Spleen (tissue), 11 donors: ENCODE results near the gene SKI. TPM values are rescaled to one million over a fixed set of nuclear protein-coding genes. Genes with fewer than 3 reads are reported as not detected.

Source experiments
- DNase-seq: peaks from one replicate; pipeline ENCODE4 v3.0.0-alpha.2; 2020
- H3K27ac ChIP-seq, 8 donors: fragments of 200-600 bp; sonication (generic) in 7 of 8; 1 replicate in 4 of 8; 2 replicates in 4 of 8; pipeline versions ENCODE4 v1.5.0 to v1.8.0; 2016 to 2021; ENCODE audit warnings: inconsistent platforms in 4 of 8, mild to moderate bottlenecking in 4 of 8, moderate library complexity in 1 of 8
- H3K27me3 ChIP-seq, 7 donors: fragments of 200-600 bp; sonication (generic) in 6 of 7; replicated peaks in 1 of 7; 1 replicate in 4 of 7; 2 replicates in 3 of 7; pipeline versions ENCODE4 v1.5.0 to v1.8.0; 2016 to 2021; ENCODE audit warnings: inconsistent platforms in 3 of 7, mild to moderate bottlenecking in 1 of 7
- H3K36me3 ChIP-seq, 6 donors: fragments of 200-600 bp; sonication (generic) in 5 of 6; 1 replicate in 4 of 6; 2 replicates in 2 of 6; pipeline versions ENCODE4 v1.5.0 to v1.8.0; 2016 to 2021; ENCODE audit warnings: inconsistent platforms in 2 of 6
- H3K4me1 ChIP-seq, 6 donors: fragments of 200-600 bp; sonication (generic) in 5 of 6; 1 replicate in 3 of 6; 2 replicates in 3 of 6; pipeline versions ENCODE4 v1.5.0 to v1.8.0; 2016 to 2021; ENCODE audit warnings: inconsistent platforms in 3 of 6
- H3K4me3 ChIP-seq, 8 donors: fragments of 200-600 bp; sonication (generic) in 7 of 8; 1 replicate in 4 of 8; 2 replicates in 4 of 8; pipeline versions ENCODE4 v1.5.0 to v1.8.0; 2016 to 2021; ENCODE audit warnings: inconsistent platforms in 4 of 8, mild to moderate bottlenecking in 4 of 8, moderate library complexity in 2 of 8
- H3K9me3 ChIP-seq, 8 donors: fragments of 200-600 bp; sonication (generic) in 7 of 8; 1 replicate in 4 of 8; 2 replicates in 4 of 8; pipeline versions ENCODE4 v1.5.0 to v1.8.0; 2016 to 2021; ENCODE audit warnings: inconsistent platforms in 4 of 8
- CTCF ChIP-seq, 11 experiments: fragments of 200-600 bp in 7 of 11; fragments of 450-650 bp in 4 of 11; sonication (generic) in 4 of 11; IDR thresholded peaks in 8 of 11; conservative IDR thresholded peaks in 3 of 11; 1 replicate in 7 of 11; 2 replicates in 4 of 11; pipeline versions ENCODE4 v1.4.0 to v1.8.0; 2016 to 2021; ENCODE audit warnings: antibody characterized with exemption in 11 of 11, inconsistent platforms in 4 of 11, mild to moderate bottlenecking in 1 of 11
- POLR2A ChIP-seq, 3 donors: fragments of 450-650 bp; IDR thresholded peaks; one replicate each; pipeline ENCODE4 v1.5.1; 2017; ENCODE audit warnings: antibody characterized with exemption in 3 of 3, mild to moderate bottlenecking in 1 of 3
- POLR2AphosphoS5 ChIP-seq, 3 donors: sonication (generic); formaldehyde crosslinking; IDR thresholded peaks; one replicate each; pipeline ENCODE4 v1.5.1; 2017; ENCODE audit warnings: antibody characterized with exemption in 3 of 3
- WGBS, 5 donors: extraction: QIAGEN DNeasy Blood & Tissue Kit in 3 of 5; methylation state at CpG; one replicate each; pipeline versions ENCODE4 v1.1.5 to v1.1.7; 2013 to 2018; 5-methylcytosine and 5-hydroxymethylcytosine counted together
- intact Hi-C: fragments of 100-400 bp; cut with DNase I; formaldehyde crosslinking; loops from one replicate; pipeline ENCODE4 v1.15.0; 2023; ENCODE audit warnings: low total_unique reads
- polyA plus RNA-seq, 3 donors: library from polyadenylated mRNA; stranded (reverse); fragments of 200-250 nt; gene quantifications; one replicate each; pipeline ENCODE4 v1.2.1, GENCODE V29; 2013
- total RNA-seq, 7 donors: library from RNA; depleted of rRNA in 3 of 7; stranded (reverse); fragments of >200 nt in 3 of 7; fragmentation: NEBNext Ultra II Directional in 4 of 7; extraction: Animal tissue kit (Norgen Biotek cat#: 25700) in 4 of 7; gene quantifications; one replicate each; pipeline versions ENCODE4 v1.1.0 to v1.2.1, GENCODE V29; 2016 to 2021
- donor health status: healthy with polysubstance abuse.
- donor health status: DM: no; HTN: no; CAD: no; lungs with moderate emphysema.
- donor health status: DM: no; HTN: no; CAD: no.
- donor health status: Bipolar disorder and iron deficiency.
- donor health status: healthy.
- donor health status: DM: no; HTN: no; CAD: no.
- donor health status: DM: yes; HTN: yes; CAD: no.

Gene SKI
- total and polyA plus RNA-seq, 10 donors, result 4.4 to 100.0 (median 54.3) TPM

DNA sequence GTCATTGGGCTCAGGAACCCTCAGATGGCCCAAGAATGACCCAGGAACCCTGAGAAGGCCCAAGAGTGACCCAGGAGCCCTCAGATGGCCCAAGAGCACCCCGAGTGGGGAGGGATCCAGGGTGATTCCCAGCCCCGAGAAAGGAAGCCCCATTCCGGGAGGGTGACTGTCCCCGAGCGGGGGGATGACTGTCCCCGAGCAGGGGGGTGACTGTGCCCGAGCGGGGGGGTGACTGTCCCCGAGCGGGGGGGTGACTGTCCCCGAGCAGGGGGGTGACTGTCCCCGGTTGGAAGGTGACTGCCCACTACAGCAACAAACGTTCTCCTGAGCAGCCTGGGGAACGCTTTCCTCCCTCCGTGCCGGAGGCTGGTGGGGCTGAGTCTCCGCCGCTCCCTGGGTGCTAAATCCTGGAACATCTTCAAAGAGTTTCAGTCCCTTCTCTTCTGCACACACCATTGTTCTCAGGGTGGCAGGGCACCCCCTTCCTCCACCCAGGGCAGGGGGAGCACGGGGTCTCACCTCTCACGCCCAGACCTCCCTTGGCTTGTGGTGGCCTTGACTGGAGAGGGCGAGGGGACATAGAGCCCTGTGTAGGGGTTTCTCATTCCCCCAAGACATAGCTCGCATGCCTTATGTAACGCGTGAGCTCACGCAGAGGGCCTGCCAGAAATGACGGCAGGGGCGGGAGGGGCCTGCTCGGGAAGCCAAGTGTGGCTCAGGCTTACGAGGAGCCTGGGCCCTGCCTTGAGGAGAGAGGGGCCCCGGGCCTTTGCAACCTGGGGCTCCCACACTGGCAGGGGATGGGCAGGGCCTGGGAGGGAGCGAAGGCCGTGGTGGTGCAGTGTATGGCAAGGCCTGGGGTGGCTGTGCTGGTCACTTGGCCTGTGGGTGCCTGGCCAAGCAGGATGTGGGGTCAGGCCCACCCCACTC is 14.3 kb upstream of the SKI start:
- no peaks in the 10 kb centered on the region for H3K9me3 ChIP-seq
- intact Hi-C loops, result no loop called here
- H3K27ac ChIP-seq, result peak overlapping the region; percentile 71 to 96 (median 90)
- H3K36me3 ChIP-seq, result no peaks in the 10 kb centered on the region
- TF ChIP-seq CTCF (IDR thresholded peaks at IDR 0.05 in 8 of 11, conservative IDR thresholded peaks at IDR 0.05 in 3 of 11), result no peak
- TF ChIP-seq POLR2AphosphoS5 (IDR thresholded peaks at IDR 0.05), result peak in 1 of 3 donors; percentile 8
- no peak for TF ChIP-seq POLR2A (IDR thresholded peaks at IDR 0.05)
- H3K4me1 ChIP-seq, result peaks cover 21 to 75% (median 53%) of the 10 kb centered on the region in 6 donors
- H3K27me3 ChIP-seq, result peaks cover 0 to 19% (median 0%) of the 10 kb centered on the region in 7 donors
- DNase-seq, result peak; percentile 78
- whole genome bisulfite sequencing, 5 donors, result 37 to 68% (median 66%) methylated on average over 18 to 32 of the region's 32 CpGs
- peak overlapping the region in 1 of 8 donors; percentile 61 for H3K4me3 ChIP-seq

DNA sequence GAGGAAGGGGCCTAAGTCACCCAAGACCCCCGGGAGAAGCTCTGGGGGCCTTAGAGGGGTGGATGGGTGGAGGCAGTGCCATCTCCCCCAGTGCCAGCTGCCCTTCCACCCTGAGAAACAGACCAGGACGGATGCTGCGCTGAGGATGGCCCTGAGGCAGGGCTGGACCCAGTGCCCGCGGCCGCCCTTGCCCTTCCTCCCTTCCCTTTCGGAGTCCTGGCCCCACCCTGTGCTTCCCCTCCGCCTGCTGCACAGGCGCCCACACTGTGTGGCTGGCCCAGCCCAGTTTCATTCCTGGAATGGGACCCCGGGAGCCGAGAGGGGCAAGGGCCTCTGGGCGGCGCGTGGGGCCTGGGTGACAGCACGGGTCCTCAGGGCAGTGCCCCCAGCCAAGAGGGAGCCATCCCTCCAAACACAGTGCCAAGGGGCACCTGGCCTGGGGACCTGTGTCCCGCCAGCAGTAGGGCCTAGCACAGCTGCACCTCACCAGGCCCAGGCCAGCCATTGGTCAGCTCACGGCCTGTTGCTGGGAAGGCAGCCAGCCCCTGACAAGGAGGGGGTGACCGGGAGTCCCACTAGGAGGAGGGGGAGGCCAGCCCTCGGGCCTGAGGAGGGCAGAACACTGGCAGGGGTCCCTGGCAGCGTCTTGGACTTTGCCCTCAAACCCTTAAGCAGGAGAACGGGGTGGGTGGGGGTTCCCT is 13.4 kb upstream of the SKI start:
- no peak overlapping the region for H3K4me3 ChIP-seq
- TF ChIP-seq POLR2AphosphoS5 (IDR thresholded peaks at IDR 0.05) (peak; percentile 64 to 82 (median 77)), POLR2A (IDR thresholded peaks at IDR 0.05) (no peak), CTCF (IDR thresholded peaks at IDR 0.05 in 8 of 11, conservative IDR thresholded peaks at IDR 0.05 in 3 of 11) (no peak)
- 47 to 75% (median 66%) methylated on average over 7 to 21 of the region's 21 CpGs for WGBS, 5 donors
- intact Hi-C loops, result no loop called here
- peaks cover 19 to 67% (median 49%) of the 10 kb centered on the region in 6 donors for H3K4me1 ChIP-seq
- peak overlapping the region; percentile 71 to 96 (median 90) for H3K27ac ChIP-seq
- H3K9me3 ChIP-seq, result no peaks in the 10 kb centered on the region
- no peaks in the 10 kb centered on the region for H3K36me3 ChIP-seq
- DNase-seq, result peak; percentile 89
- peaks cover 0 to 19% (median 0%) of the 10 kb centered on the region in 7 donors for H3K27me3 ChIP-seq

- H3K4me3 ChIP-seq, result no peak overlapping the region
- peaks cover 17 to 64% (median 47%) of the 10 kb centered on the region in 6 donors for H3K4me1 ChIP-seq
- H3K9me3 ChIP-seq, result no peaks in the 10 kb centered on the region
- DNase-seq, result no peak
- WGBS, 5 donors, result 79 to 92% (median 85%) methylated on average over 12 to 14 of the region's 14 CpGs
- no peak for TF ChIP-seq CTCF (IDR thresholded peaks at IDR 0.05 in 8 of 11, conservative IDR thresholded peaks at IDR 0.05 in 3 of 11)
- TF ChIP-seq POLR2A (IDR thresholded peaks at IDR 0.05), result no peak
- no peak for TF ChIP-seq POLR2AphosphoS5 (IDR thresholded peaks at IDR 0.05)
- intact Hi-C loops, result no loop called here
- H3K27me3 ChIP-seq, result peaks cover 0 to 19% (median 0%) of the 10 kb centered on the region in 7 donors
- H3K36me3 ChIP-seq, result no peaks in the 10 kb centered on the region
- peak overlapping the region in 7 of 8 donors; percentile 71 to 96 (median 91) for H3K27ac ChIP-seq
Measured at GRCh38 chr1:2215329-2215728, 12.8 kb upstream of the SKI start.
